Effector CD8-positive, alpha-beta T cell (primary cell): Measurements from ENCODE around the gene JAML.

Source experiments
- DNase-seq: peaks from one replicate; lab custom pipeline; 2025; lab: John Stamatoyannopoulos, UW
- total RNA-seq, 4 experiments: gene quantifications; one replicate each; lab custom pipeline; 2026; lab: John Stamatoyannopoulos, UW

Gene JAML, protein sequence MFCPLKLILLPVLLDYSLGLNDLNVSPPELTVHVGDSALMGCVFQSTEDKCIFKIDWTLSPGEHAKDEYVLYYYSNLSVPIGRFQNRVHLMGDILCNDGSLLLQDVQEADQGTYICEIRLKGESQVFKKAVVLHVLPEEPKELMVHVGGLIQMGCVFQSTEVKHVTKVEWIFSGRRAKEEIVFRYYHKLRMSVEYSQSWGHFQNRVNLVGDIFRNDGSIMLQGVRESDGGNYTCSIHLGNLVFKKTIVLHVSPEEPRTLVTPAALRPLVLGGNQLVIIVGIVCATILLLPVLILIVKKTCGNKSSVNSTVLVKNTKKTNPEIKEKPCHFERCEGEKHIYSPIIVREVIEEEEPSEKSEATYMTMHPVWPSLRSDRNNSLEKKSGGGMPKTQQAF
- total RNA-seq, result 317 to 616 (median 553) reads per million in 4 experiments

DNA sequence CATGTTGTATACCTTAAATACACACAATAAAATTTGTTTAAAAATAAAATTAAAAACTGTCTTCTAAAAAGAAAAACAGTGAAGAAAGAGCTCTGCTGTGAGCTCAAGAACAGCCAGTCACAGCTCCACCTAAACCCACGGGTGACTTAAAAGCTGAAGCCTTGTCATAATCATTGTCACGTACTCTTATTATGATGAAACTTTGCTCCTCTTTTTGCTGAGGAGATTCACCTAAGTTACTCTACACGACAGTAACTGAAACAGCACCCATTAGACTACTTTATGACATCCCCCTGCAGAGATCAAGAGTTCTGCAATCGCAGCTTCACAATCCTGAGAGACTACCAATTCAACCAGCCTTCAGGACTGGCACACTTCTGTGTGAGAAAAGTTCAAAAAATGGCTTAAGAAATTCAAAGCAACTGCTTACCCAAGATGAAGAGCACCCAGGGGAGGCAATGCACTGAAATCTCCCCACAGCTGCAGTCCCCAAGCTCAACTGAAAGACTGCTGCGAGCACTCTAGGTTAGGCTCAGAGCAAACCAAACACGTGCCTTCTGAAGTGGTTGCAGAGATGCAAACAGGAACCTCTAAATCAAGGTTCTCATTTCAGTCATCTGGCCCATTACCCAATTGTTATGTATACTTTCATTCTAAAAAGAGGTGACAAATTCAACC is at the start of gene JAML:
JAML (minus strand) TSS at position 501 of the 678 bp plus-strand sequence. CDS start 10,145 bp downstream, outside the sequence.
- DNase-seq, result peak; percentile 36

DNA sequence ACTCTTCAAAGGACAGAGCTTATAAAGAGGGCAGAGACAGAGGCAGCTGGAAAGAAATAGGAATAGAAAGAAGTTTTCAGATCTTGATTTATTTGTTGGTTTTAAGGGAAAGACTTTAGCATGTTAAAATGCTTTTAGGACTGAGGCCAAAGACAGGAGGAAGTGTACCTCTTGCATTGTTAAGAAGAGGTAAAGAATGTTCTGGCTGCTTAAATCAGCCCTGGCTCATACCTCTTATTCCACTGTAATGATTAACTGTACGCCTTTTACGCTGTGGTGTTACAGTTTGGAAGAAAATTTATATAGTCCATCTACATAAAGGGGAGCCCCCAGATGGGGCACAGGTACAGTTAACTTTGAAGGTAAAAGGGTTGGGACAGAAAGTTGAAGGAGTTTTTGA is 49.4 kb upstream of the JAML start:
- no peak for DNase-seq

DNA sequence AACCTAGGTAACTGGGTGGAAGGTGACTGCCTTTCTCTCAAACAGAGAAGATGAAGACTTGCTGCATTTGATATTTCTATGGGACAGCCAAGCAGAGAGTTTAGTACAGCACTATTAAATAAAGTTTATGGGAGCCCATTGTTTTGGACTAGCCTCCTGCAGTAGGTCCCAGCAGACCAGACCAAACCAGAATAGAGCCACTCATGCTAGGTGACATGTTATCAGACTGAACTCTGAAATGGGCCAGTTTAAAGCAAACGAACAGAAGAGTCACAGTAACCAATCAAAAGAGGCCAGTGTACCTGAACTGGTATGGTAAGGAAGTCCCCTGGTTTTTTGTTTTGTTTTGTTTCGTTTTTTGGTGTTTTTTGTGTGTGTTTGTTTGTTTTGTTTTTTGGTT is 47.2 kb upstream of the JAML start:
- DNase-seq, result no peak

DNA sequence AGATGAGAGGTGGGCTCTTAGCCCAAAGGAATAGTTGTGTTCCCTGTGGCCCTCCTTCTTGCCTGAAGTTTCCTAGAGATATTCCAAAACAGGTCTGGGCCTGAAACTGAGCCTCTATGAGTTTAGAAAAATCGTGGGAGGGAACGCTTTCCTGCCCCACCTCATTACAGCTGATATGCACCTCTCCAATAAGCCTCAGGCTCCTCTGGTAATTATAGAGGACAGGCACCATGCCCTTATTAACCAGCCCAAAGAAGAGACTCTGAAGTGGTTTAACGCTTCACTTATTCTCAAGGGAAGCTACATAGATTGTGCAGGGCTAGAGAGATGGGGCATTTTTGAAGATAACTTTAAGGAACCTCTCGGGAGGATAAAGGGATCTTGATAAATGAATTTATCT is 42.7 kb upstream of the JAML start:
- no peak for DNase-seq

DNA sequence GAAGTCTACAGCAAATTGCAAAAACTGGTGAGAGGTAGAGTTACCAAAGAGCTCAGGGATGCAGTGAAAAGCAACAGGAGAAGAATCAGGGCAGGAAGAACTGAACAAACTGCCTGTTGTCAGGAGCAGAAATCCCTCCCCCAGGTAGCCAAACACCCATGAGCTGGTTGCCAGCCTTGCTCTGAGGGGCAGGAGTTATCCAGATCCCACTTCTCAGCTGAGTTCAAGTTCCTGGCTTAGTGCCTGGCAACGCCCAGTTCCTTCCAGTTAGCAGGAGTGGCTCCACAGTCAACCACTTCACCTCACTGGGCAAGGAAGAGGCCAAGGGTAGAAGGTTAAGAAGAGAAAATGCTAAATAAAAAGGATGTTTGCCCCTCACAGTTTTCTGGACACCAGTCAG is 41.1 kb upstream of the JAML start:
- no peak for DNase-seq

DNA sequence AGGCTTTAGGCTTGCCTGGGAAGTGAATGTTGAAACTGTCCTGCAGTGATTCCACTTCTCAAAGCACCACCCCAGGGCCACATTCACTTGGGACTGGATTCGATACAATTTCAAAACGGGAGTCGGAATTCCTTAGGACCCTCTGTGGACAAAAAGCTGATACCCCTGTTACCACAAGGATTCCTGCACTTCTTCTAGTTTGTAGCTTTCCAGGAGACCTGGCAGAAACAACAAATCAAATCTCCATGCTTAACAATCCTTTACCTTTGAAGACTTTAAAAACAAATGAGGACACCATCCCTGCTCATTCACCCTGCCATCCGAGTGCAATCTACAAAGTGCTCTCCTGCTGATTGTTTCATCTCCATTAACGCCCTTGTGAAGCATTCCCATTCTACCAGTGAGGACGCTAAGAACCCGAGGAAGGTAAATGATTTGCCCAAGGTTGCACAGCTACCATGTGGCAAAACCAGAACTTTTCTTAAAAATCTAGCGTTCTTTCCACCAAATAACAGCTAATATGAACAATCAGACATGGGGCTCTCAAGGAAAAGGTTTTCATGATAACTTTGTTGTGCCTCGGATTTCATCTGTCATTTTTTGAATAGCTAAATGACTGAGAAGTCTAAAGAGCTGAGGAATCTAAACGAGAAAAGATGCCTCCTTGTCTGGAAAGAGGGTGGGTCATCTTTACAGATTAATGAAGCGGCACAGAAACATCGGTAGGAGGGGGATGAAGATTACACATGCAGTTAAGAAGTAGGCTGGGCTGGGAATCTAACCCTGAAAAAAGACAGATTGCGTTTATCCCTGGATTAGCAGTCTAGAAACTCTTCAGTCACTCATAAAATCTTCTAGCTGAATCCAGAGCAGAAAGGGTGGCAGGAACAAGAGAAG is 40.0 kb upstream of the JAML start:
- DNase-seq, result no peak

DNA sequence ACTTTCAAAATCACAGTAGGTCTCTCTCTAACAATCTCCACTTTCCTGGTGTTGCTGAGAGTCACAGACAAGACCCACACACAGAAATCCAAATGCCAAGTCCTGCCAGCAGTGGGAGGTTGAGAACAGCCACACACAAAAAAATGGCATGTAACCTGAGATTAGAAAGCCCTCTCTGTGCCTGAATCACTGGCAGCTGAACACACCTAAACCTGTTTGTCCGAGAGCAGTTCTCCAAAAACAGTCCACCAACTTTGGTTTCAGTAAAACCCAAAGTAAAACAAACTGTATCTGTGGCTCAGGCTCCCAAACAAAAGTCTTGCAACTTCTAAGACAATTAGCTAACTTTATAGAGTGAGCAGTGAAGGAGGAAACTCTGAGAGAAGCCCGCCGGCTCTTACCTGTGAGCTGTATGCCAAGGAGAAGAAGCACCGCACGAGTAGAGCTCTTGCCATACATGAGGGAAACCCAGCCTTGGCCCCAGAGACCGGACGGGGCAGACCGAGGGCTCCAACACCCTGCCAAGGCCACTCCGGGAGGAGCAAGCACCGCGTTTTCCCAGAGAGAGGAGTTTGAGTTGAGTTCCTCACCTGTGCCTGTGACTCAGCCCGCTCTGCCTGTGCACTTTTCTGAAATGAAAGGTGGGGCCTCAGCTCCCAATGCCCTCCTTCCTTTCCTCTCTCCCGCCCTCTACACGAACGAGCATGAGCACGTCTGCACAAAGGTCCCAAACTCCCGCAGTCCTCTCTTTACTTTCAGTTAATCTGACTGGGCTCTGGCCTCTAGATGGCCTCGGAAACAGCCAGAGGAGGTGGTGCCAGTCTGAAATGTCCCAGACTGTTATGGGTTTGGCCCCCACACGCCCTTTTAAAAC is 39.1 kb upstream of the JAML start, which contains the start of gene MPZL2:
MPZL2 (minus strand) TSS at position 603 of the 874 bp plus-strand sequence; CDS start at position 459, 144 bp downstream.
- no peak for DNase-seq

DNA sequence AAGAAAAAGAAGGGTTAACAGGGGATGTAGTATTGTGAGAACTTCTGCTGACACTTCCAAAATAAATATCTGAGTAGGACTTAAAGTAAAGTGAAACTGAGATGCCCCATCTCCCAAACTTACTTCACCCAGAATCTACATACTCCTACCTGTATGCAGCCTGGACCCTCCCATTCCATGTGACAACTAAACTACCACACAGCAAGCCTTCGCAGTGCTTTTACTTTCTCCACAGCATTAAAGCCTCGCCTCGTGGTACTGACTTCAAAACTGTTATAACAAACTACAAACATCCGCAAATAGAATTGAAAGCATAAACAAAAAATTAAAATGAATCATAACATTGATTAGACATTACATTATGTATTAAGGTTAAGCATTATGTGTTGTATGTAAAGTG is 38.3 kb upstream of the JAML start:
- DNase-seq, result no peak

DNA sequence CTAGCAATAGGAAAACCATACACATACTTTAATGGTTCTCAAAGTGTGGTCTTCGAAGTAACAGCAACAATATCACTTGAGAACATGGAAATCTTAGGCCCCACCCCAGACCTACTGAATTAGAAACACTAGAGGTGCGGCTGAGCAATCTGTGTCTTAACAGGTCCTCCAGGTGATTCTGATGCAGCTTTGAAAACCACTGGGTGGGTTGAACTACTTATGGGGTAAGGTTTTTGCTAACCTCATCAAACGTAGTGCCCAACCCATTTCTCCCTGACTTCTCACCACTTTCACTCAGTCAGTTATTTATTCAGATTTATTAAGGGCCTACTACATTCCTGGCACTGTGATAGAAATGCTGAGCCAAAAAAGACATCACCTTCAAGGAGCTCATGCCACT is 35.5 kb upstream of the JAML start:
- no peak for DNase-seq

DNA sequence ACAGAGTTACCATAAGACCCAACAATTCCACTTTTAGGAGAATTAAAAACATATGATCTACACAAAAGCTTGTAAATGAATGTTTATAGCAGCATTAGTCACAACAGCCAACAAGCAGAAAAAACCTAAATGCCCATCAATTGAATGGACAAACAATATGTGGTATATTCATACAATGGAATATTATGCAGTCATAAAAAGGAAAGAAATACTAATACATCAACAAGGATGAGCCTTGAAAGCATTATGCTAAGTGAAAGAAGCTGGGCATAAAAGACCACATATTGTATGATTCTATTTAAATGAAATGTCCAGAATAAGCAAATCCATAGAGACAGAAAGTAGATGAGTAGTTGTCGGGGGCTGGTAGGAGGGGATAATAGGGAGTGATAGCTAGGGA is 34.3 kb upstream of the JAML start:
- DNase-seq, result no peak

DNA sequence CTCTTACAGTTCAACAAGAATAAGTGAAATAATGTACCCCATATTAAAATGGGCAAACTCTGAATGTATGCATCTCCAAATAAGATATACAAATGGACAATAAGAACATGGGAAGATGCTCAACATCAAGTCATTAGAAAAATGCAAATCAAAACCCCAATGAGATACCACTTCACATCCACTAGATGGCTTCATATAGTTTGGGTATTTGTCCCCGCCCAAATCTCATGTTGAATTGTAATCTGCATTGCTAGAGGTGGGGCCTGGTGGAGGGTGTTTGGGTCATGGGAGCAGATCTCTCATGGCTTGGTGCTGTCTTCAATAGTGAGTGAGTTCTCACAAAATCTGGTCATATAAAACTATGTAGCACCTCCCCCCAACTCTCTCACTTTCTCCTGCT is 33.6 kb upstream of the JAML start:
- no peak for DNase-seq

DNA sequence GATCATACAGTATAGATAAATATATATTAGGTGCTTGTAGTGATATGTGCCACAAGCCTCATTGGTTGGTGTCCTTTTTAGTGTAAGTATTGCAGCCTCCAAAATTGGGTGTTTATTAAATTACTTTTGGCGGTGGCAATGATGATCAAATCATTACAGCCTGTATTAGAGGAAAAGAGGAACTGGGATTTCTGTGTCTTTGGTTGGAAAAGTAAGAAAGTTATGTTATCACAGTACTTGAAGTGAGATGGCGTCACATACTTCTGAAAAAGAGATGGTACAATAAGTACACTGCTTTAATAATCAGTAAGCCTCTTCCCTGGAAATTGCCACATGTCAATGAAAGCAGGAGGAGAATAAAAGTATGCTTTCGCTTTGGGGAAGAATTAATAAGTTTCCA is 27.9 kb upstream of the JAML start:
- no peak for DNase-seq

DNA sequence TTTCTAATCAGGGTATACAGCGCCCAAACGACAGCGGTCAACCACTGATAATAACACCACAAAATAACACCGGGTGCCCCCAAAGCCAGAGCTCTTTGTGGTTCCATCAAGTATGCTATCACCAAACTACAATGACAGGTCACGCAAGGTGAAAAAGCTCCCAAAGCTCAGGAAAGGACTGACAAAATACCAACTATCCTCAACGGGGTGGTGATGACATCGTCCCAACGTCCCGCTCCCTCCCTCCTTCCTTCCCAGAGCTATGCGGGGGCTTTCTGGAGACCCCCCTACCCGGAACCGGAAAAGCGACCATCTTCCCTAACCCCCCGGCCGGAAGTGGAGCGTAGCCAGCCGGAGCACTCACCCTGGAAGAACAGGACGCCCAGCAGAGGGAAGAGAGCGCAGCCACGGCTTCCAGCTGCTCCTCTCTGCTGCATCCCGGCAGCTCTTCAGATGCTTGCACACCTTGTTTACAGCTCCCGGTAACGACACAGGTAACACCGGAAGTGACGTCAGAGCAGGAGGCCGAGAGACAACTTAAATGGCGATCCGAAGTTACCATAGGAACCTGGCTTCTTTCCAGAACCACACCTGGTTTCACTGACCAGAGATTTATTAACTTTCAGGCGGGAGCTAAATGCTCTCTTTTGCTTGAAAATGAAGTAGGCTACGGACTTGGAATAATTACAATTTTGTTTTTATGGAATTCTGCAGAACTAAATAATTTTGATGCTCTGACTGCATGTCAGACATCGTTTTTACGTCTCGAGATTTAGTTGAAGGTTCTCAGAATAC is 27.2 kb upstream of the JAML start, which contains the start of gene MPZL3:
MPZL3 (minus strand) TSS at position 508 of the 795 bp plus-strand sequence; CDS start at position 437, 71 bp downstream.
- DNase-seq, result peak; percentile 76

DNA sequence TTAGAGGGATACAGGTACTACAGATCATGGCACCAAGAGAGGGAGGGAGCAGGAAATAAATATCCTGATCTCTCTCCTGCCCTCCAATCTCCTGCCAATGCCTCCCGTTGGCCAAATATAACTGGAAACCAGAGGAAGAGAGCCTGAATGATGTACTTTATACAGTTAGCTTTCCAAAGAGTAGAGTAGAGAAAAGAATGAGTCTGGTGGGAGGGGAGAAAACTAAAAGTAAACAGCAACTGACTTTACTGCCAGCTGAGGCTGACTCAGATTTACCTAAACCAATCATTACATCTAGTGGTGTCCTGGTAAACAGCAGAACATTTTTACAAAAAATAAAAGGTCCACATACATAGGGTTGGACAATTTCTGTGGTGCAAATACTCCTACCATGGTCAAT is 22.2 kb upstream of the JAML start:
- DNase-seq, result no peak

DNA sequence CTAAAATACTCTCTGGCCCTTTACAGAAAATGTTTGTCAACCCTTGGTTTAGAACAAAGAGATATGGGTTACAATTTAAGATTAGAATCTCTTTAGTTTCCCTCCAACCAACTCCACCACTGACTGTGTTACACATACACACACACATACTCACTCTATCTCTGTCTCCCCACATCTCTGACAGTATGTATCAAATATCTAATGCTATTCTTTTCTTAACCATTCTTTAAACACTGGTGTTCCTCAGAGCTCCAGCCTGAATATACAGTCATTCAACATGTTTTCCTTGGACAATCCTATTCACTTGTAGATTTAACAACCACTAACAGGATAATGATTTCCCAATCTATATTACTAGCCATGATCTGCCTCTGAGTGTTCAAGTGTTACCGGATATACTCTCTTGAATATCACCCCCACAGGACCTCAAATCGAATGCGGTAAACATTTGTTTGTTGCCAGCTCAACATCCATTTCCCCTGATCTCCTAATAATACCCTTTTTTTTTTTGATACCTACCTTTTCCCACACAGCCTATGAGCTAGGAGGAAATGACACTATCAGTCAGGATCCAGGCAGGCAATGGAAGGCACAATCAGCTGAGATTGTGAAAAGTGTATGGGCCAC is 21.2 kb upstream of the JAML start:
- DNase-seq, result no peak

DNA sequence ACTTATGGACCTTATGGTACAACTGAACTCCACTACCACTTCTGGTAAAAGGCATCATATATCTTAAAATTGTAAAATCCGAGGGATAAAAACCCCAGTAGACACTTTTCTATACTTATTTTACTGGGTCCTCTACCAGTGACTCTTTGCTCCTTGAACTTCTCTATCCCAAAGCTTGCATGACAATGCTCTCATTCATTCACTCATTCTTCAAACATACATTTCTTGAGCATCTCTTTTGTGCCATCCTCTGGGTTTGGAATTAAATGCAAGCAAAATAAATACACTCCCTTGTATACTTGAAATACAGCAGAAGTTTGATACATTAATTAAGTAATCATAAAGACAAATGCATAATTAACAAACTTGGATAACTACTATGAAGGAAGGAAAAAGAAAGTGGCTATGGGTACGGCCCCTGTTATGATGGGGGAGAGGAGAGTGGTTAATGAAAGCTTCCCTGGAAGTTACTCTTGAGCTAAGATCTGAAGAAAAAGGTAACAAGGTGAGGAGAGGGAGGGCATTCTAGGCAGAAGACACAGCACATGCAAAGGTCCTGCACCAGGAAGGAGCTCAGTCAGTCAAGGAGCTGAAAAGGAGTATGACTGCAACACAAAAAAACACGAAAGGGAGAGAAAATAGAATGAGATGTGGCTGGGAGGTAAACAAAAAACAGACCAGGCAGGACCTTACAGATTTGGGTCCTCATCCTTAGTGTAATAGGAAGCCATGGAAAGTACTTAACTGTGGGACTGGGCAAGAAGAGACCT is 19.4 kb upstream of the JAML start:
- no peak for DNase-seq

DNA sequence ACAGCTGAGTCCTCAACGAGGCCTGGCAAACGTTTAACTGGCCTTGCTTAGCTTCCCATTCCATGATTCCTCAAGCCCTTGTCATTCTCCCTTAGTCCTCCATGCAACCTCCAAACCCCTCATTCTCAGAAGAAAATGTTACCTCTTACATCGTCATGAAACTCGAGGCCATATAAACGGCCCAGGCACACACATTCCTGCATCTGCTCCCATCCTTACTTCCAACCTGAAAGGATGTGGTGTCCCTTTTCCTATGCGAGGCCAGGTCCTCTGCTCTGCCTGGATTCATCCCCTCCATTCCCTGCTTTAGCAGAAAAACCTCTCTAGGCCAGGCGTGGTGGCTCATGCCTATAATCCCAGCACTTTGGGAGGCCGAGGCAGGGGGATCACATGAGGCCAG is 18.4 kb upstream of the JAML start:
- no peak for DNase-seq

DNA sequence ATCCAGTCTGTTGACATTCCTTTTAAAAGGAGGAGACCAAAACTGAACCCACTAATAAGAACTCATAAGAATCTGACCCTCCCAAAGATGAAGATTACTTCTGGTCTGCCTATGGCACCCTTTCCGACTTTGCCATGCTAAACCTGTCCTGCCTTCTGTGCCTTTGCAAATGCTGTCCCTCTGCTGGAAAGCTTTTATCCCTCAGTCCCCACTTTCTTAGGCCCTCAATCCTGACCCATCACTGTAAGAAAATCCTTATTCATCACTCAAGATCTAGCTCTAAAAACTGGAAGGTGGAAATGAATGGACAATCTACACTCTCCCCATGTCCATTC is 16.9 kb upstream of the JAML start:
- no peak for DNase-seq
